HG03025 (cell line): ENCODE results near the gene LRP5.

Source experiments
- ATAC-seq: cut with Tn5 transposase; IDR thresholded peaks from one replicate; pipeline ENCODE4 v1.9.1; 2021; ENCODE audit warnings: mild to moderate bottlenecking, moderate library complexity; ENCODE audit not compliant: unreplicated experiment, low FRiP score

LRP5 gene

DNA sequence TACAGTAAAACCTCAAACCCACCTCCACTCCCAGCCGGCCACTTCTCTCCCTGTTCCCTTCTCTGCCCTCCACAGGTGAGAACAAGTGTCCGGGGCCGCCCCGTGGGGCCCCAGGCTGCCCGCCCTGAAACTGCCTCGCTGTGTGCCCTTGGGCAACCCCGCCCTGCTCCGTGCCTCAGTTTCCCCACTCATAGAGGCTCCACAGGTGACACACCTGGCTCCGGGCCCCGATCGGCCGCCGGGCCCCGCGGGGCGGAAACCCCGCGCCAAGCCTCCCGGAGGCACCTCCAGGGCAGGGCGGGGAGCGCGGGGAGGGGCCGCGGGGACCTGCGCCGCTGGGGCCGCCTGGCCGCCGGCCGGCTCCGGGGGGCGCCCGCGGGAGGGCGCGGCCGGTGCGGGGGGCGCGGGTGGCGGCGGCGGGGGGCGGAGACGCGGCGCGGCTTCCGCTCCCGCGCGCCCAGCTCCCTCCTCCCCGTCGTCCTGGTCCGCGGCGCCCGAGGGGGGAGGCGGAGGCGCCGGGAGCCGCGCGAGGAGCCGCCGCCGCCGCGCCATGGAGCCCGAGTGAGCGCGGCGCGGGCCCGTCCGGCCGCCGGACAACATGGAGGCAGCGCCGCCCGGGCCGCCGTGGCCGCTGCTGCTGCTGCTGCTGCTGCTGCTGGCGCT, at the start of gene LRP5:
TSS of gene LRP5 (plus strand) at position 475 of the 663 bp plus-strand sequence. CDS start at position 599, 124 bp downstream.
- ATAC-seq = no peak

DNA sequence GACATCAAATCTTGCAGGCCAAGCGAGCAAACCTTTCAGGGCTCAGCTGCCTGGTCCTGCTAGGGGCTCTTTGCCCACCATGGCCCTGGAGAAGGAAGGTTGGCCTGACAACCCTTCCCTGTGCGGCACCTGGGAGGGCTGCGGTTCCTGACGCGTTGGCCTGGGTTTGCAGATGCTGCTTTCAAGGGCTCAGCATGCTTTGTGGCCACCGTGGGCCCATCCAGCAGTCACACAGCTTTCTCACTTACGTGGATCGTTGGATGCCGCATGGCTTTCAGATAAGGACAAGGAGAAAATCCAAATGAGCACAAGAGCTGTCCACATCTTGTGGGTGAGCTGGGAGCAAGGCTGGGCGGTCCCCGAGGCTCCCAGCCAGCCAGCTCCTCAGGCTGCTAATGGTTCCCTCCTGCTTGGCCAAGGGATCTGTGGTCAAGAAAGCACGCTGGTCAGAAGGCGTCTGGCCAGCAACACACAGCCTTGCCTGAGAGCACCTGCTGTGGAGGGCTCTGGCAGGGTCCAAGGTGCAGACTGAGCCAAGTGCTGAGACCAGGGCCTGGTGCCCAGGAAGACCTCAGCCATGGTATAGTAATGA, 48.9 kb upstream of the LRP5 start:
- ATAC-seq = no peak

DNA sequence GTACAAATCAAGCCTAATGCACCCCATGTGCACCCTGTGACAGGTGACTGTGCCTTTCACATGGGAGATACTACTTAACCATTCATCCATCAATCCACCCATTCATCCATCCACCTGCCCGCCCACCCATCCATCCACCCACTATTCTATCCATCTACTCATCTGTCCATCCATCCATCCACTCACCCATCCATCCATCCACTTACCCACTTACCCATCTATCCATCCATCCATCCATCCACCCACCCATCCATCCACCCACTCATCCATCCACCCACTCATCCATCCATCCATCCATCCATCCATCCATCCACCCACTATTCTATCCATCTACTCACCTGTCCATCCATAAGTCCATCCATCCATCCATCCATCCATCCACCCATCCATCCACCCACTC, 48.1 kb upstream of the LRP5 start:
- no peak for ATAC-seq

DNA sequence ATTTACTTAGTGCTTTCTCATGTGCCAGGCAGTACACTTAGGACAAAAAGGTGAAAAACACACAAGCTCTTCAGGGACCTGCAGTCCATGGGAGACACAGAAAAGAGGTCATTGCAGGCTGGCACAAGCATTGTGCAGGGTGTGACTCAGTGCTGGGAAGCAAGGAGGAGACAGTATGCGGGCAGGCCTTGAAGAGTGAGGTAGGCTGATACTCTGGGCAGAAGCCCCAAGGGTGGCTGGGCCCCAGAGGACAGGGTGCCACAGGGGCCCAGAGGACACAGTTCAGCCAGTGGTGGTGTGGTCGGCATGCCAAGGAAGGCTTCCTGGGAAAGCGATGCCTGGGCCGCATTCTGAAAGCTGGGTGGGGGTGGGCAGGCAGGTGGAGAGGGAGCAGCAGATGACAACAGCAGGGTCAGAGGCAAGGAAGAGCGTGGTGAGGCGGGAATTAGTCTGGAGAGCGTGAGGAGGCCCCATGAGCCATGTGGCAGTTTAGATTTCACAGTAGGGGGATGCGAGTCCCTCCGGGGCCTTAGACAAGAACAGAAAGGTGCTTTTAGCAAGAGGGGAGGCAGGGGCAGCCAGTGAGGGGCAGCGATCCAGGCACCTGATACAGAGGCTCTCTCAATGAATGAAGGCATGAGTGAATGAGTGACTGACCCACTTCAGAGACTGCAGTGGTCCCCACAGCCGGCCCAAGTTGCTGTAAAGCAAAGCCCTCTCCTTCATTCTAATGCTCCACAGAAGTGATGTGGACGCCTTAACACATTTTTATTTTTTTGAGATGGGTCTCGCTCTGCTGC, 47.5 kb upstream of the LRP5 start:
- ATAC-seq = no peak

GRCh38 chr11:68266121-68266891, 46.1 kb upstream of the LRP5 start:
- no peak for ATAC-seq

GRCh38 chr11:68266936-68267880, 45.2 kb upstream of the LRP5 start:
- no peak for ATAC-seq

DNA sequence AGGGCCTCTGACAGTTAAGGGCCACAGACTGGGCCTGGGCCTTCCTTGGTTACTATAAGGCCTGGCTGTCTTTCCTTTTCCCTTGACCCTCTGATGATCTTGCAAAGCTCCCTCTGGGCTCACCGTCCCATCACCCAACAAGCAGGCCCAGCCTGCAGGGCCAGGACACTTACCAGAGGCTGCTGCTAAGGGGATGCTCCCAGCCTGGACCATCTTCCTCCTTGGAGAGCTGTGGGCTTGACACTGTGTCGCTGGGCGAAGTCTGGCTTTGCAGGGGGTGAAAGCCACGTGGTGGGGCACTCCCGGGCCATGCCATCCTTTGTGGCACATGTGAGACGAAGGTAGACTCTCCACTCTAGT, 44.5 kb upstream of the LRP5 start:
- no peak for ATAC-seq

GRCh38 chr11:68269414-68270081, 42.8 kb upstream of the LRP5 start:
- ATAC-seq = no peak

DNA sequence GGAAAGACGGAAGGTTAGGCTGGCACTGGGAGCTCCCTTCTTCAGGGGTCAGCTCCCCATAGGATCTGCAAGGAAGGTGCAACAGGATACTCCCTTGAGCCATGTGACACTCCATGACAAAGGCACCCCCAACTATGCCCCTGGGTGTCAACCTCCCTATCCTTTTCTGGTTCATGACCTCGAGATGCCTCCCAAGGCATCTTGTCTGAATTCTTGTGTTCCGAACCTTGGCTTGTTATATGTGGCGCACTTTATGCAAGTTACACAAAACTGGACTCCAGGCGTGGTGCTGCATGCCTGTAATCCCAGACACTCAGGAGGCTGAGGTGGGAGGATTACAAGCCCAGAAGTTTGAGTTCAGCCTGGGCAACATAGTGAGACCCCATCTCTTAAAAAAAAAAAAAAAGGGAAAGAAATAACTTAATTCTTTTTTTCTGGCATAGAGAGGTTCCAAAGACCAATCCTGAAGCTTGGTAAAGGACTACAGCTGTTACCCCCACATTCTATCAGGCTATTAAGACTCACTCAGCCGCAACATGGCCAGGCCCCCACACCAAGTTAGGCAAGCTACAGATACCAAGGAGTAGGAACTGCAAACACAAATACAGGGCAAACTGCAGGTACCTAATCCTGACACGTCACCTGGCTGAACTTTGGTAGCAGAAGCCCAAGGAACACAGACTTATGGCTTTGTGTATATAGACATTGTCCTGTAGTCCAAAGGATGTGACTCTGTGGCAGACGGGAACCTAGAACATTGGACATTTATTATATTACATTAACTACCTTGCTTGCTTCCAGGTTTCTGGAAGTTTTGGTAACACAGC, 42.0 kb upstream of the LRP5 start:
- no peak for ATAC-seq

DNA sequence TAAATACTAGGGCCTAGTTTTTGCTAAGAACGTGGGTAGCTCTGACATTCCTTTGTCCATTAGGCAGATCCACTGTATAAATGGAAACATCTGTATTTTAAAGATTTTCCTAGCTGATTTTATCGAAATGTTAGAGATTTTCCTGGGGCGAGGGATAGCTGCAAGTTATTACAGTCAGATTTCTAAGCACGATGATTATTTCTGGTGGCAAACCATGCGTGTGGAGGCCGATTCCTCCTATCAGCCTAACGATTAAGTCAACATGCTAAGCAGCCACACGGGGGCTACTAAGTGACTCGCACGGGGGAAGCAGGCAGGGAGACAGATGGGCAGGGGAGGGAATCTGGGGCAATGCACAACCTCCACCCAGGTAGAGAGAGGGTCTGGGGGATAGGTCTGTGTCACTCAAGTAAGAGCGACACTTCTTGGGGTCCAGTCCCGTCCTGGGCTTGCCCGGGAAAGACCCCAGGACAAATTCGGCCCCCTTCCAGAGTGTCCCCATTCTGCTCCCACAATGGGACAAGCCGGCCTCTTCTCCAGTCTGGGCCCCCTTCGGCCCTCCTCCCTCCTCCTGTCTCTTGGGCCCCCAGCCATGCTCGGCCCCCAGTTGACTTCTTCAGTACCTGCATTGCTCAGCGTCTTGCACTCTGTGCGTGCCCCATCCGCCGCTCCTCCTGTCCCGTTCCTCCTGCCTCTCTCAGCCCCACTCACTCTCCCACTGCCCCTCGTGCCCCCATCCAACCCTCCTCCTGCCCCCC, 41.2 kb upstream of the LRP5 start:
- peak; percentile 20 for ATAC-seq

DNA sequence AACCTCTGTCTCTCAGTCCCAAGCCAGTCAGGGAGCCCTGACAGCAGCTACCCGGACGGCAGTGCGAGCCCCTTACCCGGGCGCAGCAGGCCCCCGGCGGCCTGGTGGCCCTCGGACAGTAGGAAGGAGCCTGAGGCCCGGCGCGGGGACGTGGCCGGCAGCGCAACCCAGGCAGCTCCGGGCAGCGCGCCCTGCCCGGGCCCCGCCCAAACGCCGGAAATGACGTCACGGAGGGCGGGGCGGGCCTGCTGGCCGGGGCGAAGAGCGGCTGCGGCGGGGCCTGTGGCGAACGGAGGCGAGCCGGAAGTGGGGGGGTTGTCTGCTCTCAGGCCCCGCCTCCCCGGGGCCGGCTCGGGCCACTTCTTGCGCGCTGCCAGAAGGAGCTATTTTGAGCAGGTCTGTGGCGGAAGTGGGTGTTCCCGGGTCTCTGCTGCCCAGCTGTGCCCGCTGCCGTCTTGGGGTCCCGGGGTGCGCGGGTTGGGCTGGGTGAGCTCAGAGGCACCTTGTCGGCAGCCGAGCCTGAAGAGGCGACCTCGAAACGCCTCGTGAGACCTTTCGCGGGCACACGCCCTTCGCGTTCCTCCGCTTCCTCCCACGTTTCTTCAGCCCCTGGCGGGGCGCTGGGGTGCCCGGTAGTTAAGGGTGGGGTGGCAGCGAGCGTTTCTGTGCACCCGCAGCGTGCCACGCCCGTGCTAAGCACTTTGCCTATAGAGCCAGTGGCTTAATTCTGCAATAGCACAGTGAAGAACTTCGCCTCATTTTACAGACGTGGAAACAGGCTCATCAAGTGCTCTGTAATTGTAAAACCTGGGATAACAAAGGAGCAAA, 40.4 kb upstream of the LRP5 start, which contains the start of gene C11orf24:
TSS of gene C11orf24 (minus strand) at position 193 of the 828 bp plus-strand sequence. CDS start 8,206 bp downstream, outside the sequence.
- peak; percentile 61 for ATAC-seq

DNA sequence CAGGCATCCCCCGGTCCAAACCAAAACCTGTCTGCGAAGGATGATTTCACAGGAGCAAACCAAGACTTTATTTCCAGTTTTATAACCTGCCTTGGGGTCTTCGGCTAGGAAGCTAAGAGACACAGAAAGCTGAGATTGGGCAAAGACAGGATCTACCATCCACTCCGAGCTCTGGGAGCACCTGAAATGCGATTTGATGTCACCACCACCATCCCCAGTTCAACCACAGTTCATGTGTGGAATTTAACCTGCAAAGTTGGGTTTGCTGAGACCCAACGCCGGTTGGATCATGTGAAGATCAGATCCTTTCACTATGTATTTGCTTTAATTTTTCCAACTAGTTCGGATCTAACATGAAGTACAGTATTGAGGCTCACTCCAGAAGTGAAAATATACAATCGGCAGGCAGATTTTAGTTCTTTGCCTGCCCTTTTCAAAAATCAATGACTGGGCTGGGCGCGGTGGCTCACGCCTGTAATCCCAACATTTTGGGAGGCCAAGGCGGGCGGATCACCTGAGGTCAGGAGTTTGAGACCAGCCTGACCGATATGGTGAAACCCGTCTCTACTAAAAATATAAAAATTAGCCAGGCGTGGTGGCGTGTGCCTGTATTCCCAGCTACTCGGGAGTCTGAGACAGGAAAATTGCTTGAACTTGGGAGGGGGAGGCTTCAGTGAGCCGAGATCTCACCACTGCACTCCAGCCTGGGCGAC, 39.2 kb upstream of the LRP5 start:
- ATAC-seq = no peak

- no peak for ATAC-seq
Observed at GRCh38 chr11:68274306-68274705, 38.1 kb upstream of the LRP5 start.

GRCh38 chr11:68275721-68276507, 36.5 kb upstream of the LRP5 start:
- ATAC-seq = no peak

- ATAC-seq = no peak
Observed at GRCh38 chr11:68276861-68277260, 35.5 kb upstream of the LRP5 start.
